OCI-LY7 (cell line): ENCODE measurements around the gene EIF4B.

Source experiments
- CTCF ChIP-seq: fragments of 200-600 bp; sonication (generic); conservative IDR thresholded peaks from 2 replicates; pipeline ENCODE4 v1.5.1; 2014; ENCODE audit warnings: mild to moderate bottlenecking, antibody characterized with exemption, low read length, moderate library complexity, mixed read lengths
- EZH2phosphoT487 ChIP-seq: fragments of 200-600 bp; sonication (generic); IDR thresholded peaks from 2 replicates; pipeline ENCODE4 v1.6.1; 2018; ENCODE audit warnings: low read depth, borderline replicate concordance, mild to moderate bottlenecking, mixed run types, antibody characterized with exemption, low read length, moderate library complexity, mixed read lengths

- TF ChIP-seq CTCF (no peak), EZH2phosphoT487 (no peak)
Measured at GRCh38 chr12:53086361-53086760, 80.1 kb downstream of the EIF4B start.
